ENCODE data around the gene TENM4. TPM values are rescaled to one million over a fixed set of nuclear protein-coding genes. Genes with fewer than 3 reads are reported as not detected.

Gene TENM4
- total RNA-seq, 1 donor from 2014 or later: 11.9 TPM

GRCh38 chr11:79110796-79111195 is 330.0 kb downstream of the TENM4 start:
- TF ChIP-seq, protein P1, sequence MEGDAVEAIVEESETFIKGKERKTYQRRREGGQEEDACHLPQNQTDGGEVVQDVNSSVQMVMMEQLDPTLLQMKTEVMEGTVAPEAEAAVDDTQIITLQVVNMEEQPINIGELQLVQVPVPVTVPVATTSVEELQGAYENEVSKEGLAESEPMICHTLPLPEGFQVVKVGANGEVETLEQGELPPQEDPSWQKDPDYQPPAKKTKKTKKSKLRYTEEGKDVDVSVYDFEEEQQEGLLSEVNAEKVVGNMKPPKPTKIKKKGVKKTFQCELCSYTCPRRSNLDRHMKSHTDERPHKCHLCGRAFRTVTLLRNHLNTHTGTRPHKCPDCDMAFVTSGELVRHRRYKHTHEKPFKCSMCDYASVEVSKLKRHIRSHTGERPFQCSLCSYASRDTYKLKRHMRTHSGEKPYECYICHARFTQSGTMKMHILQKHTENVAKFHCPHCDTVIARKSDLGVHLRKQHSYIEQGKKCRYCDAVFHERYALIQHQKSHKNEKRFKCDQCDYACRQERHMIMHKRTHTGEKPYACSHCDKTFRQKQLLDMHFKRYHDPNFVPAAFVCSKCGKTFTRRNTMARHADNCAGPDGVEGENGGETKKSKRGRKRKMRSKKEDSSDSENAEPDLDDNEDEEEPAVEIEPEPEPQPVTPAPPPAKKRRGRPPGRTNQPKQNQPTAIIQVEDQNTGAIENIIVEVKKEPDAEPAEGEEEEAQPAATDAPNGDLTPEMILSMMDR (IDR thresholded peaks at IDR 0.05): no peak
- Histone ChIP-seq H3K4me1 (no peaks in the 10 kb centered on the region), H3K27ac (no peak overlapping the region), H3K4me3 (no peak overlapping the region), H3K9me3 (no peaks in the 10 kb centered on the region), H3K36me3 (no peaks in the 10 kb centered on the region), H3K27me3 (no peaks in the 10 kb centered on the region)
- DNase-seq (ENCODE audit: low spot score in 2 of 2): no peak
- intact Hi-C loops (cut with DNase I): no loop called here

DNA sequence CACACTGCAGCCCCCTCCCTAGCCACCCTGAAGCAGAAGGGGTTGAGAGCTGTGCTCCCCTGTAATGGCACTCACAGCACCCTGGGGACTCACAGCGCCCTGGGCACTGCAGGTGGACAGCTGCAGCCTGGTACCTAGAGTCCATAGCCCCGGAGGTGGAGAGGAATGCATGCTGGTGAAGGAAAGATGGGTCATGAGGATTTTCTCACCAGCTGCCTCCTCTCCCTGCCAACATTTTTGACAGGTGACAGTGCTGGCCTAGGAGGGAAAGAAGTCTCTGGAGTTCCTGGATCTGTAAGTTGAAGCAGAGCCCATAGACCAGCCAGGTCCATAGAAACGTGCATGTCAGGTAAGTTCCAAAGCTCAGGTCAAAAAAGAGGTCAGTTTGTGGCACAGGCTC is 330.5 kb downstream of the TENM4 start:
- Histone ChIP-seq H3K4me3 (no peak overlapping the region), H3K36me3 (no peaks in the 10 kb centered on the region), H3K9me3 (no peaks in the 10 kb centered on the region), H3K27me3 (no peaks in the 10 kb centered on the region), H3K27ac (no peak overlapping the region), H3K4me1 (no peaks in the 10 kb centered on the region)
- DNase-seq (ENCODE audit: low spot score in 2 of 2): no peak
- TF ChIP-seq, protein P1 (IDR thresholded peaks at IDR 0.05): no peak
- intact Hi-C loops (cut with DNase I): no loop called here

DNA sequence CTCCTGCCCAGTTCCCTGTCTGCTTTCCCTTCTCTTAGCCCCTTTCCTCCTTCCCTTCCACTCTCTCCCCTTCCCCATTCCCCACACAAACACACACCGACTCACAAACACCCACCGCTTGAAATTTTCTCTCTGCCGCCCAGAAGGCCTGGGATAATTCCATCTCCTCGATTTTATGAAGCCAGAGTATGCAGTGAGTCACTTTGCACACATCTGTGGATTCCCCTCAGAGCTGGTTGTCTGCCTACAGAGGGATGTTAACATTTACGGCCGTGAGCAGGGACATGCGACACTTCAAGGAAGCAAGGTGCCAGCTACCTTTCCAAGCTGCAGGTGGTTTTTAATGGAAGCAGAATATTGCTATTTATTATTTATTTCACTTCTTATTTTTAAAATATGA is 332.0 kb downstream of the TENM4 start:
- intact Hi-C loops (cut with DNase I): no loop called here
- H3K4me1 ChIP-seq: no peaks in the 10 kb centered on the region
- TF ChIP-seq, protein P1 (IDR thresholded peaks at IDR 0.05): no peak
- H3K36me3 ChIP-seq: no peaks in the 10 kb centered on the region
- H3K4me3 ChIP-seq: no peak overlapping the region
- H3K9me3 ChIP-seq: no peaks in the 10 kb centered on the region
- no peak overlapping the region for H3K27ac ChIP-seq
- DNase-seq (ENCODE audit: low spot score in 2 of 2): no peak
- no peaks in the 10 kb centered on the region for H3K27me3 ChIP-seq

DNA sequence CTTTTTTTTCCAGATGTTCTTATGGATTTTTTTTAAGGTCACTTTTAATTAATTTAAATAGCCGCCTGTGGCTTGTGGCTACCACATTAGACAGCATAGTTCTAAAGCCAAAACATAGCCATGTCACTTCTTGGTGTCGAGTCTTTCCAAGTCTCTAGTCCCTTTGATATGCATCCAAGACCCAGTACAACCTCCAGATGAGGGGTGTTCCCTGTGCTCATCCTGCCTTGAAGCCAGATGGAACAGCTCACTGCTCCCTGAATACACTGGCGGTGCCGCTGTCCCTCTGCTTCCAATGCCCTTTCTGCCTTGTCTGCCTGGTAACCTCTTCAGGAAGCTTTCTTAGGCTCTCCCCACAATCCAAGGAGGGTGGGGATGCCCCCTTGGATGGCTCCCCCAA is 338.0 kb downstream of the TENM4 start:
- Histone ChIP-seq H3K27me3 (no peaks in the 10 kb centered on the region), H3K27ac (no peak overlapping the region), H3K4me3 (no peak overlapping the region), H3K36me3 (no peaks in the 10 kb centered on the region), H3K9me3 (no peaks in the 10 kb centered on the region), H3K4me1 (peaks cover 0 to 6% of the 10 kb centered on the region in 2 donors)
- DNase-seq (ENCODE audit: low spot score in 2 of 2): no peak
- intact Hi-C loops (cut with DNase I): loop anchor here (5.0 kb wide), 1 partner anchor 319 kb away; no protein-coding TSS in a partner anchor
- TF ChIP-seq, protein P1 (IDR thresholded peaks at IDR 0.05): no peak

DNA sequence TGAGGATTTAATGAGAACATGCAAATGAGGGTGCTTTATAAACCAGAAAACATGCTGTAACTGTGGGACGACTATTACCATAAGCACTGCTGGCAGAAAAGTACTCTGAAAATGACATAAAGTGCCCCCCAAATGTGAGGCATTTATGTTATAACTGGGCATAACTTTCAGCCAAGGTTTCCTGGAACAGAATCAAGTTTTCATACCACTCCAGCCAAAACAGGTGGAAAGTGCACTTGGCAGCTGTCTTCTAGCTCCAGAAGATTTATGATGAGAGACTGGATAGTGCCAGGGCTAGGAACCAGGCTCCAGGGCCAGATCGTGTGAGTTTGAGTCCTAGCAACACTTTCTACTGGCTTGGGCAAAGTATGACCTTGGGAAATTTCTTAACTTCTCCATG is 339.2 kb downstream of the TENM4 start:
- H3K9me3 ChIP-seq: no peaks in the 10 kb centered on the region
- DNase-seq (ENCODE audit: low spot score in 2 of 2): no peak
- H3K27me3 ChIP-seq: no peaks in the 10 kb centered on the region
- TF ChIP-seq, protein P1 (IDR thresholded peaks at IDR 0.05): no peak
- H3K4me1 ChIP-seq: peaks cover 0 to 10% of the 10 kb centered on the region in 2 donors
- H3K4me3 ChIP-seq: no peak overlapping the region
- H3K27ac ChIP-seq: no peak overlapping the region
- H3K36me3 ChIP-seq: no peaks in the 10 kb centered on the region
- intact Hi-C loops (cut with DNase I): loop anchor here (5.0 kb wide), 1 partner anchor 321 kb away; no protein-coding TSS in a partner anchor
